ENCODE measurements around the gene EGFL7.
A peak's percentile ranks its signal among the peaks of the same experiment; 100 is the strongest.

Gene EGFL7

GRCh38 chr9:136644593-136645351, 17.9 kb upstream of the EGFL7 start:
- peak overlapping the region in 4 of 5 donors; percentile 50 to 66 (median 57) for H3K4me3 ChIP-seq (ENCODE audit: low read depth in 1 of 5, low read length in 5 of 5)
- H3K9me3 ChIP-seq (ENCODE audit: control insufficient read depth in 5 of 5, low read length in 5 of 5) = no peaks in the 10 kb centered on the region
- H3K9ac ChIP-seq (ENCODE audit: low read length in 5 of 5) = peak overlapping the region in 3 of 5 donors; percentile 52 to 63 (median 62)
- H3K36me3 ChIP-seq (ENCODE audit: control insufficient read depth in 5 of 5, insufficient read depth in 5 of 5, low read length in 5 of 5) = no peaks in the 10 kb centered on the region
- peaks cover 8 to 71% (median 44%) of the 10 kb centered on the region in 5 donors for H3K4me1 ChIP-seq (ENCODE audit: control insufficient read depth in 5 of 5, insufficient read depth in 5 of 5, low read length in 5 of 5)
- peak overlapping the region; percentile 85 for H3K27ac ChIP-seq (ENCODE audit: low read depth, low read length)
- peaks cover 0 to 15% (median 13%) of the 10 kb centered on the region in 5 donors for H3K27me3 ChIP-seq (ENCODE audit: control insufficient read depth in 5 of 5, insufficient read depth in 4 of 5, low read length in 5 of 5)

DNA sequence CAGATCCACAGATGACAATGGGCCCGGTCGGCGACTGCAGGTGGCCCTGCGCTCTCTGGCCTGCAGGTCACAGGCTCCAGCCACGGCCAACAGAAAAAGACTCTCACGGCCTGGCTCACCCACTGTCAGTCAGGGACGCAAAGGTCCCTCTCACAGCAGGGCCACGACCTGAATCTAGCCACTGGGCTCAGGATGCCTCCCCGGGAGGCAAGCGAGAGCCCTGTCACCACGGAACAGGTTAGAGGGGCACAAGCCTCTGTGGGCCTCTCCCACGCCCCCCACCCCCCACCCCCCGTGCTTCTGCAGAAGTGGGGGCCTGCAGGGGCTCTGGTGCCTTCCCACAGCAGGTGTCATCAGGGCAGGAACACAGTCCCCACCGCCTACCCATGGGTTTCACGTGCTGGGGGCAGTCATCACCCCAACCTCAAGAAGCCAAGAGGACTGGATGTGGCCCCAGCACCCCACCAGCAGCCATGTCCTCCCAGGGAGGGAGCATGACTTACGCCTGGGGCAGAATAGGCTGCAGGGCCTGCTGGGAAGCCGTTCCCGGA, 17.3 kb upstream of the EGFL7 start:
- Histone ChIP-seq H3K4me1 (ENCODE audit: control insufficient read depth in 5 of 5, insufficient read depth in 5 of 5, low read length in 5 of 5) (peaks cover 4 to 68% (median 38%) of the 10 kb centered on the region in 5 donors), H3K9me3 (ENCODE audit: control insufficient read depth in 5 of 5, low read length in 5 of 5) (no peaks in the 10 kb centered on the region), H3K27ac (ENCODE audit: low read depth, low read length) (peak overlapping the region; percentile 85), H3K36me3 (ENCODE audit: control insufficient read depth in 5 of 5, insufficient read depth in 5 of 5, low read length in 5 of 5) (no peaks in the 10 kb centered on the region), H3K4me3 (ENCODE audit: low read depth in 1 of 5, low read length in 5 of 5) (peak overlapping the region in 3 of 5 donors; percentile 48 to 66 (median 62)), H3K27me3 (ENCODE audit: control insufficient read depth in 5 of 5, insufficient read depth in 4 of 5, low read length in 5 of 5) (peaks cover 0 to 15% (median 13%) of the 10 kb centered on the region in 5 donors), H3K9ac (ENCODE audit: low read length in 5 of 5) (peak overlapping the region in 3 of 5 donors; percentile 56 to 71 (median 63))

GRCh38 chr9:136645903-136646754, 16.6 kb upstream of the EGFL7 start:
- Histone ChIP-seq H3K36me3 (ENCODE audit: control insufficient read depth in 5 of 5, insufficient read depth in 5 of 5, low read length in 5 of 5) (no peaks in the 10 kb centered on the region), H3K4me3 (ENCODE audit: low read depth in 1 of 5, low read length in 5 of 5) (peak overlapping the region in 4 of 5 donors; percentile 30 to 68 (median 58)), H3K27ac (ENCODE audit: low read depth, low read length) (peak overlapping the region; percentile 85), H3K27me3 (ENCODE audit: control insufficient read depth in 5 of 5, insufficient read depth in 4 of 5, low read length in 5 of 5) (peaks cover 0 to 15% (median 13%) of the 10 kb centered on the region in 5 donors), H3K9me3 (ENCODE audit: control insufficient read depth in 5 of 5, low read length in 5 of 5) (no peaks in the 10 kb centered on the region), H3K4me1 (ENCODE audit: control insufficient read depth in 5 of 5, insufficient read depth in 5 of 5, low read length in 5 of 5) (peaks cover 3 to 66% (median 33%) of the 10 kb centered on the region in 5 donors), H3K9ac (ENCODE audit: low read length in 5 of 5) (peak overlapping the region in 3 of 5 donors; percentile 56 to 71 (median 68))

DNA sequence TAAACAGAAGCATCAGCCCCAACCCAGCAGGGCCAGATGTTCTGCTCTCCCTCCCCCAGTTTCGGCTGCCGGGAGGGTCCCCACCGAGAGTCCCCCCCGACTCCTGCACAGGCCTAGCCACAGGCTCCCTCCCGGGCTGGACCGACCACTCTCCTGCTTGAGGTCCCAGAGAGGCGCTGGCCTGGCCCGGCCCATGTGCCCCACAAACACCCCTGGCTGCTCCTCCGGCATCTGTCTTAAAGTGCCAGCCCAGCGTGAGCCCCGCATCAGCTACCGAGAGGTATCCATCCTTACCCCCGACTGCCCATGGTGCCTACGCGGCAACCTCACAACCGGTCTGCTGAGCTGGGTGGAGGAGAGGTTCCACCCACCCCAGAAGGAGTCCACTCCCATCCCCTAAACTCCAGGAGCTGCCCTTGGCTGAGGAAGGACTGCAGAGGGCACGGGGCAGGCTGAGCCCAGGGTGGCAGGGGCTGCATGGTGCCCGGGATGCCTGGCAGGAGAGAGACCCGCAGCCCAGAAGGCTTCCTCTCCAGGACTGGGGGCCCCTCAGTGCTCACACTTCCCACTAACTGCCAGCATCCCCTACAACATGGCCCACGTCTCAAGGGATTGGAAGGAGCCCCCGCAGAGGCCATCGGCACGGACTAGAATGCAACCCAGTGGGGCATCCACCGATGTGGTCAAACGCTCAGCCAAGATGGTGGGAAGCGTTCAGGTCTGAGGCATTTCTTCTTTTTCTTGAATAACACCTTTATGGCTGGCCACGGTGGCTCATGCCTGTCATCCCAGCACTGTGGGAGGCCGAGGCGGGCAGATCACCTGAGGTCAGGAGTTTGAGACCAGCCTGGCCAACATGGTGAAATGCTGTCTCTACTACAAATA, 15.6 kb upstream of the EGFL7 start:
- H3K27ac ChIP-seq (ENCODE audit: low read depth, low read length) = peak overlapping the region; percentile 85
- H3K9me3 ChIP-seq (ENCODE audit: control insufficient read depth in 5 of 5, low read length in 5 of 5) = no peaks in the 10 kb centered on the region
- peaks cover 0 to 15% (median 13%) of the 10 kb centered on the region in 5 donors for H3K27me3 ChIP-seq (ENCODE audit: control insufficient read depth in 5 of 5, insufficient read depth in 4 of 5, low read length in 5 of 5)
- peak overlapping the region in 4 of 5 donors; percentile 41 to 68 (median 58) for H3K4me3 ChIP-seq (ENCODE audit: low read depth in 1 of 5, low read length in 5 of 5)
- peaks cover 3 to 62% (median 30%) of the 10 kb centered on the region in 5 donors for H3K4me1 ChIP-seq (ENCODE audit: control insufficient read depth in 5 of 5, insufficient read depth in 5 of 5, low read length in 5 of 5)
- H3K9ac ChIP-seq (ENCODE audit: low read length in 5 of 5) = peak overlapping the region in 3 of 5 donors; percentile 47 to 68 (median 56)
- no peaks in the 10 kb centered on the region for H3K36me3 ChIP-seq (ENCODE audit: control insufficient read depth in 5 of 5, insufficient read depth in 5 of 5, low read length in 5 of 5)

DNA sequence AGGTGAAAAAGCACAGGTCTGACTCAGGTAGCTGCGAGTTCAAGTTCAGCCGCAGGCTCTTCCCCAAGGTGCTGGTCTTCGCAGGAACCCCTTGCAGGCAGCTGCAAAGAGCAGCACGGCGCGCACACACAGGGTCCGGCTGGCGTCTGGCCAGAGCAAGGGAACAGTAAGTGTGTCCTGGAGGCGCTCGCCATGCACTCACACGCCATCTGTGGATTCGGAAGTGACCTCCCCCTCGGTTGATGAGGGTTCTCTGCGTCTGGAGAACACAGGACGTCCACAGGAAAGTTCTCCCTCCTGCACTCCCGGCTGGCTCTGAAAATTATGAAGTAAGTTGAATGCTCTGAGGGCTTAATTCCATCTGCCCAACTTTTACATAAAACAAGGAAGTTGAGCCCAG, 14.0 kb upstream of the EGFL7 start:
- Histone ChIP-seq H3K27me3 (ENCODE audit: control insufficient read depth in 5 of 5, insufficient read depth in 4 of 5, low read length in 5 of 5) (peaks cover 0 to 17% (median 14%) of the 10 kb centered on the region in 5 donors), H3K4me3 (ENCODE audit: low read depth in 1 of 5, low read length in 5 of 5) (peak overlapping the region in 3 of 5 donors; percentile 44 to 47 (median 47)), H3K27ac (ENCODE audit: low read depth, low read length) (peak overlapping the region; percentile 67), H3K9me3 (ENCODE audit: control insufficient read depth in 5 of 5, low read length in 5 of 5) (no peaks in the 10 kb centered on the region), H3K36me3 (ENCODE audit: control insufficient read depth in 5 of 5, insufficient read depth in 5 of 5, low read length in 5 of 5) (no peaks in the 10 kb centered on the region), H3K9ac (ENCODE audit: low read length in 5 of 5) (peak overlapping the region in 1 of 5 donors; percentile 42), H3K4me1 (ENCODE audit: control insufficient read depth in 5 of 5, insufficient read depth in 5 of 5, low read length in 5 of 5) (peaks cover 3 to 63% (median 30%) of the 10 kb centered on the region in 5 donors)

GRCh38 chr9:136650021-136650420, 12.7 kb upstream of the EGFL7 start:
- Histone ChIP-seq H3K36me3 (ENCODE audit: control insufficient read depth in 5 of 5, insufficient read depth in 5 of 5, low read length in 5 of 5) (no peaks in the 10 kb centered on the region), H3K27me3 (ENCODE audit: control insufficient read depth in 5 of 5, insufficient read depth in 4 of 5, low read length in 5 of 5) (peaks cover 0 to 17% (median 12%) of the 10 kb centered on the region in 5 donors), H3K9ac (ENCODE audit: low read length in 5 of 5) (no peak overlapping the region), H3K4me3 (ENCODE audit: low read depth in 1 of 5, low read length in 5 of 5) (no peak overlapping the region), H3K4me1 (ENCODE audit: control insufficient read depth in 5 of 5, insufficient read depth in 5 of 5, low read length in 5 of 5) (peaks cover 1 to 61% (median 23%) of the 10 kb centered on the region in 5 donors), H3K27ac (ENCODE audit: low read depth, low read length) (no peak overlapping the region), H3K9me3 (ENCODE audit: control insufficient read depth in 5 of 5, low read length in 5 of 5) (no peaks in the 10 kb centered on the region)

DNA sequence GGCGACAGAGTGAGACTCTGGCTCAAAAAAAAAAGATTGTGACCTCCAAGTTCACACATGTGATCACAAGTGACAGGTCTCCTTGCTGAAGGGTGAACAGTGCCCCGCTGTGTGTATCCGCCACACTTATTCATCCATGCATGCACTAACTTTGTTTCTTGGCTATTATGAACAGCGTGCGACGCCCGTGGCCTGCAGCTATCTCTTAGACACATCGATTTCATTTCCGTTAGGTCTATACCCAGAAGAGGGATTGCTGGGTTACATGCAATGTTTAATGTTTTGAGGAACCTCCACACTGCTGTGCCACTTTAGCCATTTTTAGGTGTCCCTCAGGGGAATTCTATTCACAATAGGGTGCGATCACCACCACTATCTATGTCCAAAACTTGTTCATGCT, 12.1 kb upstream of the EGFL7 start:
- H3K27me3 ChIP-seq (ENCODE audit: control insufficient read depth in 5 of 5, insufficient read depth in 4 of 5, low read length in 5 of 5) = peaks cover 0 to 19% (median 14%) of the 10 kb centered on the region in 5 donors
- H3K27ac ChIP-seq (ENCODE audit: low read depth, low read length) = no peak overlapping the region
- H3K4me1 ChIP-seq (ENCODE audit: control insufficient read depth in 5 of 5, insufficient read depth in 5 of 5, low read length in 5 of 5) = peaks cover 1 to 61% (median 24%) of the 10 kb centered on the region in 5 donors

GRCh38 chr9:136651860-136652259, 10.9 kb upstream of the EGFL7 start:
- peaks cover 0 to 24% (median 9%) of the 10 kb centered on the region in 5 donors for H3K27me3 ChIP-seq (ENCODE audit: control insufficient read depth in 5 of 5, insufficient read depth in 4 of 5, low read length in 5 of 5)
- H3K4me1 ChIP-seq (ENCODE audit: control insufficient read depth in 5 of 5, insufficient read depth in 5 of 5, low read length in 5 of 5) = peaks cover 1 to 59% (median 27%) of the 10 kb centered on the region in 5 donors
- no peak overlapping the region for H3K4me3 ChIP-seq (ENCODE audit: low read depth in 1 of 5, low read length in 5 of 5)
- H3K36me3 ChIP-seq (ENCODE audit: control insufficient read depth in 5 of 5, insufficient read depth in 5 of 5, low read length in 5 of 5) = no peaks in the 10 kb centered on the region
- H3K9me3 ChIP-seq (ENCODE audit: control insufficient read depth in 5 of 5, low read length in 5 of 5) = no peaks in the 10 kb centered on the region
- H3K9ac ChIP-seq (ENCODE audit: low read length in 5 of 5) = no peak overlapping the region
- H3K27ac ChIP-seq (ENCODE audit: low read depth, low read length) = no peak overlapping the region

More for the DNA sequence above, 12.1 kb upstream of the EGFL7 start:
- H3K9me3 ChIP-seq (ENCODE audit: control insufficient read depth in 5 of 5, low read length in 5 of 5) = no peaks in the 10 kb centered on the region
- H3K36me3 ChIP-seq (ENCODE audit: control insufficient read depth in 5 of 5, insufficient read depth in 5 of 5, low read length in 5 of 5) = no peaks in the 10 kb centered on the region
- H3K4me3 ChIP-seq (ENCODE audit: low read depth in 1 of 5, low read length in 5 of 5) = no peak overlapping the region
- H3K9ac ChIP-seq (ENCODE audit: low read length in 5 of 5) = no peak overlapping the region

All from subcutaneous abdominal adipose tissue (tissue), 5 donors.